Small intestine (tissue), 7 donors: ENCODE results near the gene USP31. TPM values are rescaled to one million over a fixed set of nuclear protein-coding genes. Genes with fewer than 3 reads are reported as not detected.
"Not testable (repeated sequence)": the region's sequence is repeated elsewhere in the genome, so short reads cannot be mapped to it uniquely, and the experiment has no call there.

ENCODE experiments used
- DNase-seq, 2 donors: peaks; one replicate each; pipeline versions ENCODE4 v3.0.0 to v3.0.0-alpha.2; 2013
- FAIRE-seq: peaks from 2 replicates; lab custom pipeline; 2012; peaks lifted over from hg19 to GRCh38; lab: Jason Lieb, UNC
- H3K27ac ChIP-seq, 3 donors: one replicate each; pipeline ENCODE4 v1.5.1; 2013; ENCODE audit warnings: low read length in 2 of 3, mild to moderate bottlenecking in 2 of 3, control low read depth in 1 of 3, inconsistent platforms in 1 of 3, low read depth in 1 of 3, moderate library complexity in 1 of 3
- H3K27me3 ChIP-seq, 3 donors: one replicate each; pipeline ENCODE4 v1.6.1; 2013; ENCODE audit warnings: low read length in 3 of 3, inconsistent platforms in 1 of 3; ENCODE audit not compliant: control insufficient read depth in 3 of 3, insufficient read depth in 3 of 3
- H3K36me3 ChIP-seq, 3 donors: one replicate each; pipeline ENCODE4 v1.6.1; 2013; ENCODE audit warnings: low read length in 3 of 3, inconsistent platforms in 1 of 3, low read depth in 1 of 3, mild to moderate bottlenecking in 1 of 3, moderate library complexity in 1 of 3; ENCODE audit not compliant: control insufficient read depth in 3 of 3, insufficient read depth in 2 of 3
- H3K4me1 ChIP-seq, 3 donors: one replicate each; pipeline ENCODE4 v1.6.1; 2013; ENCODE audit warnings: low read length in 2 of 3, inconsistent platforms in 1 of 3, low read depth in 1 of 3, mild to moderate bottlenecking in 1 of 3, moderate library complexity in 1 of 3; ENCODE audit not compliant: control insufficient read depth in 3 of 3, insufficient read depth in 2 of 3
- H3K4me3 ChIP-seq, 3 donors: one replicate each; pipeline ENCODE4 v1.5.1; 2013; ENCODE audit warnings: low read length in 3 of 3, control low read depth in 1 of 3, inconsistent platforms in 1 of 3, low read depth in 1 of 3, mild to moderate bottlenecking in 1 of 3, moderate library complexity in 1 of 3
- H3K9me3 ChIP-seq, 2 donors: one replicate each; pipeline ENCODE4 v1.6.1; 2013; ENCODE audit warnings: low read depth in 1 of 2, low read length in 1 of 2; ENCODE audit not compliant: control insufficient read depth in 2 of 2, insufficient read depth in 1 of 2
- WGBS, 3 donors: extraction: QIAGEN DNeasy Blood & Tissue Kit; methylation state at CpG; one replicate each; pipeline ENCODE4 v1.1.7; 2013; 5-methylcytosine and 5-hydroxymethylcytosine counted together
- polyA plus RNA-seq, 4 donors: library from polyadenylated mRNA; stranded (reverse) in 3 of 4; unstranded in 1 of 4; fragments of 200-250 nt in 3 of 4; fragments of 120-200 nt in 1 of 4; gene quantifications; one replicate each; pipeline versions ENCODE4 v1.2.1 to v1.2.3, GENCODE V29; 2013
- donor health status: healthy with polysubstance abuse.
- donor health status: control.
- donor health status: control.
- donor health status: Bipolar disorder and iron deficiency.
- donor health status: healthy.

Gene USP31
- polyA plus RNA-seq, 4 donors: 0.89 to 3.1 (median 2.3) TPM

- Histone ChIP-seq H3K27ac (no peak overlapping the region), H3K9me3 (peaks cover 0 to 3% of the 10 kb centered on the region in 2 donors), H3K4me3 (no peak overlapping the region), H3K4me1 (peaks cover 0 to 10% (median 0%) of the 10 kb centered on the region in 3 donors), H3K36me3 (peaks cover 0 to 2% (median 2%) of the 10 kb centered on the region in 3 donors), H3K27me3 (no peaks in the 10 kb centered on the region)
- 81 to 95% (median 85%) methylated on average over 5 of the region's 5 CpGs for WGBS, 3 donors
- FAIRE-seq: no peak
- DNase-seq: no peak
These were observed 41.3 kb downstream of the USP31 start for GRCh38 chr16:23107936-23108335.

- FAIRE-seq (no peak), DNase-seq (no peak)
- WGBS, 3 donors: 95 to 98% (median 95%) methylated on average over 2 of the region's 2 CpGs
- peaks cover 0 to 3% of the 10 kb centered on the region in 2 donors for H3K9me3 ChIP-seq
- H3K4me1 ChIP-seq: peaks cover 0 to 10% (median 0%) of the 10 kb centered on the region in 3 donors
- no peak overlapping the region for H3K27ac ChIP-seq
- no peak overlapping the region for H3K4me3 ChIP-seq
- no peaks in the 10 kb centered on the region for H3K27me3 ChIP-seq
- H3K36me3 ChIP-seq: peaks cover 0 to 2% (median 2%) of the 10 kb centered on the region in 3 donors
These were observed 42.1 kb downstream of the USP31 start for GRCh38 chr16:23107117-23107516.

GRCh38 chr16:23105309-23105708 lies 43.9 kb downstream of the USP31 start:
- peaks cover 0 to 3% of the 10 kb centered on the region in 2 donors for H3K9me3 ChIP-seq
- no peak overlapping the region for H3K27ac ChIP-seq

GRCh38 chr16:23104032-23104955 lies 45.0 kb downstream of the USP31 start:
- peaks cover 0 to 2% (median 0%) of the 10 kb centered on the region in 3 donors for H3K36me3 ChIP-seq
- peaks cover 0 to 10% (median 0%) of the 10 kb centered on the region in 3 donors for H3K4me1 ChIP-seq
- H3K9me3 ChIP-seq: peaks cover 0 to 3% of the 10 kb centered on the region in 2 donors
- 76 to 84% (median 81%) methylated on average over 7 of the region's 7 CpGs for WGBS, 3 donors
- no peaks in the 10 kb centered on the region for H3K27me3 ChIP-seq
- DNase-seq (peak; percentile 39 to 68), FAIRE-seq (no peak)
- no peak overlapping the region for H3K4me3 ChIP-seq
- peak overlapping the region in 1 of 3 donors; percentile 28 for H3K27ac ChIP-seq

More at GRCh38 chr16:23105309-23105708, 43.9 kb downstream of the USP31 start:
- Histone ChIP-seq H3K27me3 (no peaks in the 10 kb centered on the region), H3K36me3 (peaks cover 0 to 2% (median under 1%) of the 10 kb centered on the region in 3 donors), H3K4me1 (peaks cover 0 to 10% (median 0%) of the 10 kb centered on the region in 3 donors), H3K4me3 (no peak overlapping the region)
- WGBS, 3 donors: 45 to 72% (median 58%) methylated on average over 5 of the region's 5 CpGs
- no peak for FAIRE-seq
- DNase-seq: no peak

GRCh38 chr16:23103603-23104002 lies 45.6 kb downstream of the USP31 start:
- H3K27ac ChIP-seq: no peak overlapping the region
- WGBS, 3 donors: 48 to 54% (median 48%) methylated on average over 3 of the region's 3 CpGs
- DNase-seq: no peak

GRCh38 chr16:23101012-23101550 lies 48.2 kb downstream of the USP31 start:
- peak in 1 of 2 donors; percentile 26 for DNase-seq
- no peaks in the 10 kb centered on the region for H3K9me3 ChIP-seq
- no peak overlapping the region for H3K27ac ChIP-seq
- 79 to 94% (median 90%) methylated on average over 5 of the region's 5 CpGs for WGBS, 3 donors
- FAIRE-seq: no peak
- peaks cover 0 to 2% (median 0%) of the 10 kb centered on the region in 3 donors for H3K36me3 ChIP-seq
- peaks cover 0 to 10% (median 0%) of the 10 kb centered on the region in 3 donors for H3K4me1 ChIP-seq
- no peaks in the 10 kb centered on the region for H3K27me3 ChIP-seq
- H3K4me3 ChIP-seq: no peak overlapping the region

More at GRCh38 chr16:23103603-23104002, 45.6 kb downstream of the USP31 start:
- no peak for FAIRE-seq
- H3K4me3 ChIP-seq: no peak overlapping the region
- no peaks in the 10 kb centered on the region for H3K27me3 ChIP-seq
- H3K9me3 ChIP-seq: no peaks in the 10 kb centered on the region
- H3K36me3 ChIP-seq: peaks cover 0 to 2% (median 0%) of the 10 kb centered on the region in 3 donors
- H3K4me1 ChIP-seq: peaks cover 0 to 10% (median 0%) of the 10 kb centered on the region in 3 donors

- not testable (repeated sequence) for H3K4me3 ChIP-seq, FAIRE-seq, H3K9me3 ChIP-seq, H3K27me3 ChIP-seq, H3K36me3 ChIP-seq, H3K4me1 ChIP-seq, DNase-seq, H3K27ac ChIP-seq
- 65 to 88% (median 74%) methylated on average over 2 of the region's 2 CpGs for WGBS, 3 donors
These were observed 52.8 kb downstream of the USP31 start for GRCh38 chr16:23096450-23096849.

- FAIRE-seq, H3K9me3 ChIP-seq, H3K4me3 ChIP-seq, H3K27me3 ChIP-seq, DNase-seq, H3K27ac ChIP-seq, H3K36me3 ChIP-seq, H3K4me1 ChIP-seq: not testable (repeated sequence)
- WGBS, 3 donors: 91 to 98% (median 97%) methylated on average over 5 of the region's 5 CpGs
These were observed 55.1 kb downstream of the USP31 start for GRCh38 chr16:23094136-23094535.
